Thoracic aorta (tissue), 2 donors: ENCODE results near the gene TNFAIP2. TPM values are rescaled to one million over a fixed set of nuclear protein-coding genes. Genes with fewer than 3 reads are reported as not detected.

Experiments used
- ATAC-seq: fragments of 150-250 bp; one replicate; pipeline ENCODE4 v1.8.0; 2017; ENCODE audit warnings: low read depth; ENCODE audit not compliant: insufficient number of reproducible peaks, low FRiP score
- DNase-seq: peaks from one replicate; pipeline ENCODE4 v3.0.0-alpha.2; 2020; ENCODE audit warnings: low spot score
- H3K27ac ChIP-seq, 2 donors: fragments of 200-600 bp; sonication (generic); 1 replicate in 1 of 2; 2 replicates in 1 of 2; pipeline ENCODE4 v1.5.1; 2016; ENCODE audit warnings: mild to moderate bottlenecking in 2 of 2, moderate library complexity in 2 of 2
- H3K27me3 ChIP-seq: fragments of 200-600 bp; sonication (generic); replicated peaks from 2 replicates; pipeline ENCODE4 v1.6.0; 2016; ENCODE audit warnings: mild to moderate bottlenecking; ENCODE audit not compliant: insufficient read depth
- H3K36me3 ChIP-seq: fragments of 200-600 bp; sonication (generic); one replicate; pipeline ENCODE4 v1.5.1; 2016
- H3K4me1 ChIP-seq, 2 donors: fragments of 200-600 bp; sonication (generic); 1 replicate in 1 of 2; 2 replicates in 1 of 2; pipeline versions ENCODE4 v1.5.1 to v1.6.0; 2016; ENCODE audit warnings: low read depth in 2 of 2, mild to moderate bottlenecking in 1 of 2; ENCODE audit not compliant: control insufficient read depth in 1 of 2
- H3K4me3 ChIP-seq: fragments of 200-600 bp; sonication (generic); 2 replicates; pipeline ENCODE4 v1.5.1; 2016; ENCODE audit warnings: mild to moderate bottlenecking
- H3K9me3 ChIP-seq: fragments of 200-600 bp; sonication (generic); 2 replicates; pipeline ENCODE4 v1.5.1; 2016
- total RNA-seq, 2 donors: library from RNA; depleted of rRNA; stranded (reverse); fragments of >200 nt; gene quantifications; one replicate each; pipeline versions ENCODE4 v1.1.0 to v1.2.3, GENCODE V29; 2016
- TF ChIP-seq, protein P1 (sequence below): fragments of 200-600 bp; sonication (generic); IDR thresholded peaks from one replicate; pipeline ENCODE4 v1.5.1; 2019; ENCODE audit warnings: antibody characterized with exemption

TNFAIP2 gene
- total RNA-seq, 2 donors from 2014 or later, result 135 to 228 TPM

DNA sequence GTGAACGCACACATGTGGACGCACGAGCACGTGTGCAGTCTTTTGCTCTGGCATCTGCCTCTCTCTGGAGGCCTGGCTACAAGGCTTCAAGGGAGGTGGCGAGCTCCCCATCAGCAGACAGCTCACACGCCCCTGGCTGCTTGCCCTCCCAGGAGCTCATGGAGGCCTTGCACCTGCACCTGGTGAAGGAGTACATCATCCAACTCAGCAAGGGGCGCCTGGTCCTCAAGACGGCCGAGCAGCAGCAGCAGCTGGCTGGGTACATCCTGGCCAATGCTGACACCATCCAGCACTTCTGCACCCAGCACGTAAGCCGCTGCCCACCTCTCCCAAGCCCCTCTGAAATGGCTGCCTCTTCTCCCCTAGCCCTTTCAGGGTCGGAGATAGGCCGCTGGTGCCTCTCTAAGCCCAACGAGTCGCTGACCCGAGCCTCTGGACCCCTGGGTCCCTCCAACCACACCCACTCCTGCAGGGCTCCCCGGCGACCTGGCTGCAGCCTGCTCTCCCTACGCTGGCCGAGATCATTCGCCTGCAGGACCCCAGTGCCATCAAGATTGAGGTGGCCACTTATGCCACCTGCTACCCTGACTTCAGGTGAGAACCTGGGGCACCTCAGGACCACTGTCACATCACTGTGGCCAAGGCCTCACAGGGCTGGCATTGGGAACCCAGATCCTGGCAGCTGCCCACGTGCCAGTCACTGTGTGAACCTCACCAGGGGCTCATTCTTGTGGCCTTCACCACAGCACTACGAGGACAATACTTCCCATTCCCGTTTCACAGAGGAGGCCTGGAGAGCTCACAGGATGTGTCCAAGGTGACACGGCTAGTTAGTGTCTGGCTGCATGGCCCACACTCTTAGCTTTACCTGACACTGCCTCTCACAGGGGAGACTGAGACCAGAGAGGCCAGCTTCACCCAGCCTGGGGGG is 10.2 kb downstream of the TNFAIP2 start:
- Histone ChIP-seq H3K4me3 (no peak overlapping the region), H3K4me1 (peaks cover 2 to 4% of the 10 kb centered on the region in 2 donors), H3K27ac (no peak overlapping the region), H3K9me3 (no peaks in the 10 kb centered on the region), H3K27me3 (no peaks in the 10 kb centered on the region), H3K36me3 (no peaks in the 10 kb centered on the region)
- TF ChIP-seq, protein P1, sequence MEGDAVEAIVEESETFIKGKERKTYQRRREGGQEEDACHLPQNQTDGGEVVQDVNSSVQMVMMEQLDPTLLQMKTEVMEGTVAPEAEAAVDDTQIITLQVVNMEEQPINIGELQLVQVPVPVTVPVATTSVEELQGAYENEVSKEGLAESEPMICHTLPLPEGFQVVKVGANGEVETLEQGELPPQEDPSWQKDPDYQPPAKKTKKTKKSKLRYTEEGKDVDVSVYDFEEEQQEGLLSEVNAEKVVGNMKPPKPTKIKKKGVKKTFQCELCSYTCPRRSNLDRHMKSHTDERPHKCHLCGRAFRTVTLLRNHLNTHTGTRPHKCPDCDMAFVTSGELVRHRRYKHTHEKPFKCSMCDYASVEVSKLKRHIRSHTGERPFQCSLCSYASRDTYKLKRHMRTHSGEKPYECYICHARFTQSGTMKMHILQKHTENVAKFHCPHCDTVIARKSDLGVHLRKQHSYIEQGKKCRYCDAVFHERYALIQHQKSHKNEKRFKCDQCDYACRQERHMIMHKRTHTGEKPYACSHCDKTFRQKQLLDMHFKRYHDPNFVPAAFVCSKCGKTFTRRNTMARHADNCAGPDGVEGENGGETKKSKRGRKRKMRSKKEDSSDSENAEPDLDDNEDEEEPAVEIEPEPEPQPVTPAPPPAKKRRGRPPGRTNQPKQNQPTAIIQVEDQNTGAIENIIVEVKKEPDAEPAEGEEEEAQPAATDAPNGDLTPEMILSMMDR, result no peak
- ATAC-seq (no peak), DNase-seq (no peak)

- peaks cover 6 to 14% of the 10 kb centered on the region in 2 donors for H3K4me1 ChIP-seq
- no peak for ATAC-seq
- no peak for DNase-seq
- no peak overlapping the region for H3K27ac ChIP-seq
- no peak overlapping the region for H3K4me3 ChIP-seq
- TF ChIP-seq, protein P1, result no peak
- H3K27me3 ChIP-seq, result no peaks in the 10 kb centered on the region
- no peaks in the 10 kb centered on the region for H3K9me3 ChIP-seq
- no peaks in the 10 kb centered on the region for H3K36me3 ChIP-seq
Observed at GRCh38 chr14:103134405-103134804, 11.1 kb downstream of the TNFAIP2 start.

DNA sequence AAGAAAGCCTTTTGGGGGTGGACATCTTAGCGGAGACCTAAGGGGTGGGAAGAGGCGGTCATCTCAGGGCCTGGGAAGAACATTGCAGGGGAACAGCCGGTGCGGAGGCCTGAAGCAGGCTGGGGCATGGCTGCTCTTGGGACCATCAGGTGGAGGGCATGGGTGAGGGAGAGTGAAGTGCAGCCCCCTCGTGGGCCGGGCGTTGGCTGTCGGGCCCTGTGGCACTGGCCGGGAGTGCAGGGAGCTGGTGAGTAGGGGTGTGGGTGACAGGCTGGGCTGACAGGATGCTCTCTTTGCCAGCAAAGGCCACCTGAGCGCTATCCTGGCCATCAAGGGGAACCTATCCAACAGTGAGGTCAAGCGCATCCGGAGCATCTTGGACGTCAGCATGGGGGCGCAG is 11.7 kb downstream of the TNFAIP2 start:
- Histone ChIP-seq H3K4me1 (peaks cover 6 to 14% of the 10 kb centered on the region in 2 donors), H3K36me3 (no peaks in the 10 kb centered on the region), H3K27ac (no peak overlapping the region), H3K4me3 (no peak overlapping the region), H3K9me3 (no peaks in the 10 kb centered on the region), H3K27me3 (no peaks in the 10 kb centered on the region)
- ATAC-seq, result no peak
- no peak for DNase-seq
- TF ChIP-seq, protein P1, result no peak

DNA sequence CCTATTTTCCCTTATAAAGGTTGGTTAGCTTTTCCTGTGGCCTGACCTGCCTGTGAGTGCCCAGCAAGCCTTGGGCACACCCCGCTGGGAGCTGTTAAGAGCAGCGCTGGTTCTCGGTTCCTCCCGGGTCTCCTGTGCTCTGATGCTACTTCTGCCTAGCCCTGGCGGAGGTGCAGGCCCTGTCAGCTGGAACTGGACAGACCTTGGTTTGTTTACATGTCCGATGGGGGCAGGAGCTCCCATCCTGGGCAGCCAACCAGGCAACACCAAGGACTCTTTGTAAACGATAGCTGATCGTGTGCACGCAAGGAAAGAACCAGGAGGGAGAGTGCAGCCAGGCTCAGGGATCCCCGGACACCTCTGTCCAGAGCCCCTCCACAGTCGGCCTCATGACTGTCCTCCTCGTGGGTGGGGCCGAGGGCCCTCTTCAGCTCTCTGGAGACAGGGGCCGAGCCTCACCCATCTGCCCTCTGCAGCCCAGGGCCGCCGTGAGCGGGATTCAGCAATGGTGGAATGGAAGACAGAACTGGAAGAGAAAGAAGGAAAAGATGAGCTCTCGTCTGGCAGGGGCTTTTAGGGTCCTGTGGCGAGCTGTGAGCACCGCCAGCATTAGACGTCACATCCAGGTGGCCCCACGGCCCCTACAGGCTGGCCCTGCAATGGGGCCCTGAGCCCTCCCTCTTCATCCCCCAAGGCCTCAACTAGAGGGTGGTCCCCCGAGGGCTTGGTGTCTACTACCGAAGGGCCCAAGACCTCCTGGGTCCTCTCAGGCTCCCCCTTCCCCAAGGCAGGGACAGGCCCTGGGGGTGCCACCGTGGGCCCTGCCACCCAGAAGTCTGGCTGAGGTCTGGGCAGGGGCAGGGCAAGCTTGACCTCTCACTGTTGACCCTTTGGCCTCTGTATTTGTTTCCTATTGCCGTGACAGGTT is 12.3 kb downstream of the TNFAIP2 start:
- no peak for ATAC-seq
- Histone ChIP-seq H3K27ac (no peak overlapping the region), H3K4me3 (no peak overlapping the region), H3K36me3 (no peaks in the 10 kb centered on the region), H3K4me1 (peaks cover 6 to 14% of the 10 kb centered on the region in 2 donors), H3K27me3 (no peaks in the 10 kb centered on the region), H3K9me3 (no peaks in the 10 kb centered on the region)
- TF ChIP-seq, protein P1, result no peak
- DNase-seq, result no peak
